HG03097 (cell line): ENCODE data around the gene KLHL29.

ENCODE experiments used
- ATAC-seq: cut with Tn5 transposase; IDR thresholded peaks from one replicate; pipeline ENCODE4 v1.9.1; 2021; ENCODE audit not compliant: unreplicated experiment, low FRiP score

Gene KLHL29

DNA sequence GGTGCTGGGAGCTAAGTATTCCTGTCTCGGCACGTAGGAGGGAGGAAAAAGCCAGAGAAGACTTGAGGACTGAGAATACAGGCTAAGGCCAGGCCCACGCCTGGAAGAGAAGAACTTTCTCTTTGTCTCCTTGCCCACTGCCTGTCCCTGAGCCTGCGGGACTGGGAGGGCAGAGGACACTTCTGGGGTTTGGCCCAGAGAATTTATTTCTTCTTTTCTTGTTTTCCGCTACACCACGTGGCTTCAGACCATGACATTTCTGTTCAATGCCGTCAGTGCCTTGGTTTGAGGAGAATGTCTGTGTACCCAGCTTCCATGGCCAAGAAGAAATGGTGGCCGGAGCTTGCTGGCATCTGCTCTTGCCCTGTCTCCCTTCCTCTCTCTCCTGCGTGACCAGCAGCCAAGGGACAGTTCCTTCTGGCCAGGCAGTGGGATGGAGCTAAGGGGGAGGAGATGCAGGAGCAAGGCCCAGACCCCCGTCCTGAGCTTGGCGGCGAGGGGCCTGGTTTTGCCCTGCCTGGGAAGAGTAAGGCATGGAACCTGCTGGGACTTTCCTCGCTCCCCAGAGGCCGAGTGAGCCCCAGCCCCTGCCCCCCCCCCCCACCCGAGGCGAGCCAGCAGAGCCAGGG lies 140.3 kb downstream of the KLHL29 start:
- ATAC-seq: no peak

DNA sequence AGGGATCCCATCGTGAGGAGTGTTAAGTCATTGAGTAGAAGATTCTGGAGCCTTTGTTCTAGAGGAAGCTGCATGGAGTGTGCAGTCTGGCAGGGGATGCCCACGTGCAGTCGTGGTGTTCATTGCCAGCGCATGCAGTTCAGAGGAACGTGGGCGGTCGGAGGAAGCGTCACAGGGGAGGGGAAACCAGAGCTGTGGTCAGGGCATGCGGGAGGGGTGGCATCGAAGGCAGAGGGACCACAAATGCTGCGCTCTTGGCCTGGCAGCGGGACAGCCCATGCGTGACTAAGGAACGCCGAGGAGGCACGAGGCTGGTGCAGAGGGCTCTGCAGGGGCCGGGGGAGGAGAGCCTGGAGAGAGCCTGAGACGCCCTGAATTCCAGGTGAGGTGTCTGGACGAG lies 141.1 kb downstream of the KLHL29 start:
- no peak for ATAC-seq

- no peak for ATAC-seq
These were observed 142.1 kb downstream of the KLHL29 start for GRCh38 chr2:23526835-23527790.

DNA sequence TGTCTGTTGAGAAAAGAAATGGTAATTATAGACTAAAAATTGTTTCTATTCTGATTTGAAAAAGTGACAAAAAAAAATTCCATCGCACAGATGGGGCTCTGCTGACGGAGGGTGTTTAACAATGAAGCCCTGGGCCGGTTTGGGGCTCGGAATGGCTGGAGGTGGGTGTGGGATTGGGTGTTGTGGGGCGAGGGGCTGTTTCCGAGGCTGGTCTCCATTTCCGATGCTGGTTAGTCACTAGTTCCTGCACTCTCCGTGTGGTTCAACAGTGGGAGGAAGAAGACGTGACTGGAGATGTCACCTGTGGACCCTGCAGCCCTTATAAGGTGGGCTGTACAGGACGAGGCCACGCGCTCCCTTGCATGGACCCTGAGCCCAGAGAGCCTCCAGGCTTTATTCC lies 143.2 kb downstream of the KLHL29 start:
- no peak for ATAC-seq

DNA sequence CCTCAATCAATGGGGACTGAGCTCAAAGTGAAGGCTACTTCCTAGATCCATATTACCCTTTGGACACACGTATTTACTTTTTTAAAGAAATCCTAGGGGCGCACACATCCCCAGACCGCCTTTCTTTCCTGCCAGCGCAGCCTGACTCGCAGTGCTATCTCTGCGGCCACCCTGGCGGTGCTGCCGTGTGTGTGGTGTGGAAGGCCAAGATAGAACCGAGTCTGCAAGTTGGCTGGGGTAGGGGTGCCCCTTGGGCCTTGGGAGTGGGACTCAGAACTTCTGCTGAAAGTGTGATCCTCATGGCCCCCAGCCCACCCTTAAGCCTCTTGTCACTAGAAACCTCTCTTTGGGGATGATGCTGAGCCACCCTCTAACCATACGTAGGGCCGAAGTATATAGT lies 143.7 kb downstream of the KLHL29 start:
- ATAC-seq: no peak

GRCh38 chr2:23529659-23530058 lies 144.7 kb downstream of the KLHL29 start:
- no peak for ATAC-seq

DNA sequence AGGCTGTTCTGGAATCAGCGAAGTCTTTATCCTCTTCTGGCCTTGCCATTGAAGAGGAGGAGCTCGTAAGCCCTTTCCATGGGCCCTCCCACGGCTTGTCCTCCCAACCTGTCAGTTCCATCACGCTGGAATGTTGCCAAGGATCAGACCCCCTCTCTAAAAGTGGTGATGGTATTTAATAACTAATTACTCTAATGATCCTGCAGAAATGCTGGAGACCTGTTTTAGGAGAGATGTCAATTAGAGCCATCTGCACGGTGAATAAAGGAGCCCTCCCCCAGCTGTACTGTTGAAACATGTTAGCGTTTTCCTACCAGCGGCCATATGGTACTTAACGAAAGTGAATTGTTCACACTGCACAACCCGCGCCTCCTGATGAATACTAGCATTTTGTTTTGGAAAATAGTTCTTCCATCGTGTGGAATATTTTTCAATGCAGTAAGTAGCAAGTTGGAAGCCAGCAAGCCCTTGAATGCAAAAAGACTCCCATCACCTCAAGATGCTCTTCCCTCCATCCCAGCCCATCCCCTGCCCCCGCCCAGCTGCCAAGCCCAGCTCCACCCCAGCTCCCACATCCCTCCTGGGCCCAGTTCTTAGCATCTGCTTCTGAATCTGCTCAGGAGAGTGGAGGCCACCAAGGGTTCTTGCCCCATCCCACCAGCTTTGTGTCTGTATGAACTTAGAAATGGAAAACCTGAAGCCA lies 145.4 kb downstream of the KLHL29 start:
- no peak for ATAC-seq

- no peak for ATAC-seq
These were observed 145.9 kb downstream of the KLHL29 start for GRCh38 chr2:23530909-23531276.

- no peak for ATAC-seq
These were observed 146.3 kb downstream of the KLHL29 start for GRCh38 chr2:23531280-23531679.

- no peak for ATAC-seq
These were observed 146.9 kb downstream of the KLHL29 start for GRCh38 chr2:23531881-23532280.

DNA sequence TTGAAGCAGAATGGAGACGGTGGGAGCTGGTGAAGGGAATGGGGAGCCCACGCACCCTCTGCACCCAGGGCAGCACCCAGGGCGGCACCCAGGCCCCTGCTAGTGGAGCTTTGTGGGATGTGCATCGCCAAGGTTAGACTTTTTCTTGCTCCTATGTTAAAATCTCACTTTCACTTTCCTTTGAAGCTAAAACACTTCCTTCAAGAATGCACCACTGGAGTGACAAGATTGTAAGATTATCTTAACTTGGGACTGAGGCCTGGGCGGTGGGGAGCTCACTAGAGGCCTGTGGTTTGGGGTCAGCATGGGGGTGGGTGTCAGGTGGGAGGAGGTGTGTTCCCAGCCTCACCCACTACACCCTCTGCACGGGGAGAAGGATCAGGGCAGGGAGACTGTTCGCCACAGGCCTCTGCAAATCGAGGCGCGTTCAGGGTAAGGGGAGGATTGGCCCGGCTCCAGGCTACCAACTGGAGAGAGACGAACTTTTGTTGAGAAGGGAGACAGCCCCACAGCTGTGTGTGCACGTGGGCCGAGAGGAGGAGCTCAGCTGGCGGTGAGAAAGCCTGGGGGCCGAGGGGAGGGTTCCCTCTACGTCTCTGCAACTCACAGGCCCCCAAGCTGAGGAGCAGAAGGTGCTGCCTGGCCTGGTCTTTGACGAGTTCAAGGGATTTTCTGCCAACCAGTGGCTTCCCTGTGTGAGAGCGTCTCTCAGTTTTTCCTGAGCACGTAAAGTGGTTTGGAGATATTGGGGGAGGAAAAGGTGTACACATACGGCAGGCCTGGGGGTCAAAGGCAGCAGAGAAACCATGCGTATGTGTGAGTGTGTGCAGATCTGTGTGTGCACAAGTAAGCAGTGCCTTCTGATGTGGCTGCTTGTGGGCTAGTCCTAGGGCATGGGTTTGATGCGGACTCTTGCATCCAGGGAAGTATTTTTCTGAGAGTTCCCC lies 147.7 kb downstream of the KLHL29 start:
- no peak for ATAC-seq

GRCh38 chr2:23533338-23533695 lies 148.3 kb downstream of the KLHL29 start:
- no peak for ATAC-seq

DNA sequence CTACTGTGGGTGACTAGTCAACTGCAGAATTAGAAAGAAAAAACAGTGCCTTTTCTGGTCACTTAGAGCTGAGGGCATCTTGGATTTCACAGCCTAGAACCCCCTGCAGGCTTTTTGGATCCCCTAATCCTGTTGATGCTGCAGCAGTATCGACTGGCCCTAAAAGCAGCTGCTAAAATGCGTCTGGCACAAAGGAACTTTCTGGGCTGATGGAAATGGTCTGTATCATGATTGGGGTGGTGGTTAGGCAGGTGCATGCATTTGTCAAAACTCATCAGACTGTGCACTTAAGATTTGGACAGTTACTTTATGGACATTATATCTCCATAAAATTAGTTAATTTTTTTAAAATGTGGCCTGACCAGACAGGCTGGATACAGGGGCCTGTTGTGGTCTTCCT lies 149.8 kb downstream of the KLHL29 start:
- ATAC-seq: no peak

GRCh38 chr2:23536326-23536725 lies 151.3 kb downstream of the KLHL29 start:
- ATAC-seq: no peak

DNA sequence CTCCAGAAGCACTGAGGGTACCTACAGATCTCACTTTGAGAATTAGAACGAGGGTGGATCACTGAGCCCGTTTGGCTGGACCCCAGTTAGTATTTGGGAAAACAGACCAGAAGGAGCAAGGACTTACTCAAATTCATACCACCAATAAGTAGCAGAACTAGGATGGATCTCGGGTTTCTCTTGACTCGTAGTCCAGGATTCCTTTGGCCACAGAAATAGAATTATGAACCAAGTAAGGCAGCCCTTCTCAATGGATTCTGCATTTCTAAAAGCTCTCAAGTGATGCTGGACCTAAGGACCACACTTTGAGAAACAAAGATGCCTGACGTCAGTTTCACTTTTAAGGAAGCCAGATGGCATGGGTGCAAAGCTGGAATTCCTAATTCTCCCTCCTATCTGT lies 153.0 kb downstream of the KLHL29 start:
- ATAC-seq: no peak

DNA sequence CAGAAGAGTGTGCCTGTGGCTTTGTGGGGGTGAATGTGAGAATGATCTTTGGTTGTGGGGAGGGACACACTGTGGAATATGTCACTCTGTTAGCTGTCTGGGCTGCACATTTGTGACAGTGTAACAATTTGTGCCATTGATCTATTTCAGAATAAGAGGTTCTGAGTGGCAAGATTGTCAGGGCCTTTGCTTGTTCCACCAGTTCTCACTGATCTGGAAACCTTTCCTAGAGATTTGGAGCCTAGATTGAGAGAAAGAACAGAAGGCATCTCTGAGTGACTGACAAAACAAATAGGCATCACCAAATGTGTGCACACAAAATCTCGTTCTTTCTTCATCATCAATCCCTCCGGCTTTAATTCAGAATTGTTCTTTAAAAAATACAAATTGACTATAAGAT lies 153.6 kb downstream of the KLHL29 start:
- no peak for ATAC-seq

GRCh38 chr2:23540804-23541360 lies 155.9 kb downstream of the KLHL29 start:
- ATAC-seq: no peak

DNA sequence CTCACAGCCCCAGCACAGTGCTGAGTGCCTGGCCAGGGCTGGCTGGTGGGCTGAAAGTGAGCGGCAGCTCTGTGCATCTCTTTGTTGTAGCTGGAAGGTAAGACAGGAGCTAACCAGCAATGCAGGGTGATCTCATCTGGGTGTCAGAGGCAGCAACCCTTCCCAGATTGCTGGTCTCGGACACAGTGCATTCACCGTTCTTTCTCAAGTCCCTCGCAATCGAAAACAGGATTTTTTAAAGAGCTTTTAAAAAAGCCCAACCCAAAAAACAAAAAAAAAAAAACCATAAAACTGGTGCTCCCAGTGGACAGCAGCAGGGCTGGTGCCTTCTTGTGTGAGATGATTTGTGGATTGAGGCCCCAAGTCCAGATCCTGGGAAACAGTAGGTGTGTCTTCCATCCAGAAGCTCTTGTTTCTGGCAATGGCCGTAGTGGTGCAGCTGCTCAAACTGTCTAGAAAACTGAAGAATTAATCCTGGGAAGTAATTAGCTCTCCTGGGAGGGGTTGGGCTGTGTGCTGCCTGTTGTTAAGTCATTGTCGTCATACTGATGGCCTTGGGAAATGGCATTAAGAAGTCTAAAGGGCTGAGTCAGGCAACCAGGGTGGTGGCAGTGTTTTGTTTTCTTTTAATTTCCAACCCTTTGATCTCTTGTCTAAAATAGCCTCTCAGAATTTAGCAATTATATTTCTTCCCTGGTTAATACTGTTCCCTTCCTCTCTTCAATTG lies 156.7 kb downstream of the KLHL29 start:
- no peak for ATAC-seq

GRCh38 chr2:23542230-23542789 lies 157.3 kb downstream of the KLHL29 start:
- no peak for ATAC-seq
